Effector memory CD8-positive, alpha-beta T cell (primary cell): Measurements from ENCODE around the gene FOXA3.
"Not testable (repeated sequence)": the region's sequence is repeated elsewhere in the genome, so short reads cannot be mapped to it uniquely, and the experiment has no call there.

Experiments used
- ATAC-seq: fragments of 150-1000 bp; cut with Tn5 transposase; replicated peaks from 2 replicates; pipeline ENCODE4 v1.10.0; 2021; ENCODE audit warnings: mild to moderate bottlenecking, moderate library complexity
- DNase-seq, 3 experiments: peaks; one replicate each; pipeline ENCODE4 v3.0.0; 2021
- H3K27ac Mint-ChIP-seq, 2 donors: one replicate each; pipeline ENCODE4 v1.8.0; 2022; ENCODE audit warnings: mild to moderate bottlenecking in 2 of 2, mixed read lengths in 2 of 2, moderate library complexity in 2 of 2
- H3K27me3 Mint-ChIP-seq, 2 donors: one replicate each; pipeline ENCODE4 v1.8.0; 2022; ENCODE audit warnings: mixed read lengths in 2 of 2
- H3K36me3 Mint-ChIP-seq: one replicate; pipeline ENCODE4 v1.8.0; 2022; ENCODE audit warnings: mild to moderate bottlenecking, moderate library complexity, mixed read lengths; ENCODE audit not compliant: insufficient read depth
- H3K4me1 Mint-ChIP-seq, 2 donors: one replicate each; pipeline ENCODE4 v1.8.0; 2022; ENCODE audit warnings: low read depth in 2 of 2, mixed read lengths in 2 of 2
- H3K4me3 Mint-ChIP-seq, 2 donors: one replicate each; pipeline ENCODE4 v1.8.0; 2022; ENCODE audit warnings: mild to moderate bottlenecking in 2 of 2, mixed read lengths in 2 of 2, moderate library complexity in 2 of 2
- H3K9me3 Mint-ChIP-seq, 2 donors: one replicate each; pipeline ENCODE4 v1.8.0; 2022; ENCODE audit warnings: mixed read lengths in 2 of 2

Gene FOXA3

DNA sequence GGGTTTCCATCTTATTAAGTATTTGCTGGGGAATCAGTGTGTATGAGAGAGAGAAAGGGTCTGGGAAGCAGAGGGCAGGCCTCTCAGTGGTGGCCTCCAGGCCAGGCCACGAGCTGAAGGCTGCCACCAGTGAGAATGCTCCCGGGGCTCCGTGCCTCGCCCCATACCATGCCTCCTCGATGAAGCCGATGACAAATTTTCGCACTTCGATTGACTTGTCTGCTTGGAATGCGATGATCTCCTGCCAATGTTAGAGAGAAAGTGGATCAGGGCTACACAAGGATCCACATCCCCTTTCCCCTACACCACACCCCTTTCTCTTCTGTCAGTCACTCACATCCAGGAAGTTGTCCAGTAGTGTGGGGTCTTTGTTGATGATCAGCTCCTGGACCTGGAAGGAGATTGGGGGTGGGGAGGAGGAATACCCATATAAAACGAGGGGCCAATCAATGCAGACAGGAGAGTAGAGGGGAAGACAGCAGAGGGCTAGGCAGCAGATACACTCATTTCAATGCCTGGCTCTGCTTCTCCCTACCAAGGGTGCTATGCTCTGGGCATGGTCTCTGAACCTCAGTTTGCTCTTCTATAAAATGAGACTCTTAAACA lies 11.9 kb upstream of the FOXA3 start:
- H3K9me3 Mint-ChIP-seq = no peaks in the 10 kb centered on the region
- no peak for DNase-seq
- no peak for ATAC-seq
- peaks cover 58% of the 10 kb centered on the region for H3K36me3 Mint-ChIP-seq
- no peak overlapping the region for H3K4me3 Mint-ChIP-seq
- H3K27me3 Mint-ChIP-seq = no peaks in the 10 kb centered on the region
- H3K4me1 Mint-ChIP-seq = peaks cover 0 to 8% of the 10 kb centered on the region in 2 donors
- H3K27ac Mint-ChIP-seq = no peak overlapping the region

DNA sequence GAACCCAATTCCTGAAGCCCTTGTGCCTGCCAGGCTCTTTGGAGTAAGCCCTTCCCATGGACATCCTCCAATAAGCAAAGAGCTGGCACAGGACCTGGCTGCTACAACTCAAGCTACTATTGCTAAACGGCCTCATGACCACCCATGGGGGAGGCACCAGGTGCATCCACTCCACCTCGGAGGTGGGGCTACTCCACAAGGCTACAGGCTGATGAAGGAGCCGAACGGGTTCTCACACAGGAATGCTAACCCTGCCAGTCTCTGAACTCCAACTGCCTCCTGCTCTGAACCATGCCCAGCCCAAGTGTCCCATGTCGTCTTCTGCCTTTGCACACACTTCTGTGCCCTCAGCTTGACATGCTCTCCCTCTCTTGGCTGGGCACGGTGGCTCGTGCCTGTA lies 11.1 kb upstream of the FOXA3 start:
- H3K4me1 Mint-ChIP-seq = peaks cover 0 to 8% of the 10 kb centered on the region in 2 donors
- ATAC-seq = no peak
- no peaks in the 10 kb centered on the region for H3K27me3 Mint-ChIP-seq
- peaks cover 53% of the 10 kb centered on the region for H3K36me3 Mint-ChIP-seq
- H3K27ac Mint-ChIP-seq = no peak overlapping the region
- H3K4me3 Mint-ChIP-seq = no peak overlapping the region
- DNase-seq = no peak
- H3K9me3 Mint-ChIP-seq = no peaks in the 10 kb centered on the region

DNA sequence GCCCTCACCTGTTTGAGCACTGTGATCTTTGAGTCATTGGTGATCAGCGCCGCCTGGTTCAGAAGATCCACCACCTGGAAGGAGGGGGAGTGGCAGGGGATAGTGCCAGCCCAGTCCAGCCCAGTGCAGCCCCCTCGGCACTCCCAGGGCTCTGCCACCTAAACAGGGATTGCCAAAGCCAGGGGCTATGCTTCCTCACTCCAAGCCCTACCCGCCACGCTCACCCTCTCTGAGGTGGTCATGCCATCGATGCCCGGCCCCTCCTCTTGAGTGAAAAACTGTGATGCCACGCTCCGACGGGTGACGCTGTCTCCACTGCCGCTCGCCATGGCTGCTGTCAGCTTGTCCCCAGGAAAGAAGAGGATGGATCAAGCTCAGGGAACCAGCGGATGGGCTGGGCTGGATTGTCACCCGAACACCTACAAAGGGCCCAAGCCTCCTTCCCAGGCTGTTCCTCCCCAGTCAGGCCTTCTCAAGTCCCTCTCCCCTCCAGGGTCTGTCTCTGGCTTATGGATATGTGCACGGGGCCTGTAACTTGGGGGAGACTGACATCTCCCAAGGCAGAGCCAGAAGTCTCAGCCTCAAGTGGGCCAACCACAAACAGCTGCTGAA lies 9.9 kb upstream of the FOXA3 start:
- no peaks in the 10 kb centered on the region for H3K27me3 Mint-ChIP-seq
- H3K36me3 Mint-ChIP-seq = peaks cover 60% of the 10 kb centered on the region
- H3K27ac Mint-ChIP-seq = peak overlapping the region in 1 of 2 donors; percentile 76
- H3K4me3 Mint-ChIP-seq = no peak overlapping the region
- ATAC-seq = no peak
- H3K9me3 Mint-ChIP-seq = no peaks in the 10 kb centered on the region
- peaks cover 4 to 8% of the 10 kb centered on the region in 2 donors for H3K4me1 Mint-ChIP-seq
- no peak for DNase-seq

GRCh38 chr19:45860359-45861259 lies 3.5 kb upstream of the FOXA3 start:
- ATAC-seq = no peak
- DNase-seq = no peak
- Mint-ChIP-seq H3K4me3 (peak overlapping the region; percentile 55 to 96), H3K27ac (no peak overlapping the region), H3K4me1 (peaks cover 25 to 27% of the 10 kb centered on the region in 2 donors), H3K9me3 (no peaks in the 10 kb centered on the region), H3K36me3 (peaks cover 35% of the 10 kb centered on the region), H3K27me3 (peaks cover 7 to 24% of the 10 kb centered on the region in 2 donors)

- Mint-ChIP-seq H3K4me1 (peaks cover 24 to 27% of the 10 kb centered on the region in 2 donors), H3K27ac (peak overlapping the region; percentile 94 to 95), H3K4me3 (peak overlapping the region; percentile 89 to 96), H3K36me3 (peaks cover 27% of the 10 kb centered on the region), H3K27me3 (peaks cover 7 to 28% of the 10 kb centered on the region in 2 donors), H3K9me3 (no peaks in the 10 kb centered on the region)
- ATAC-seq = no peak
- DNase-seq = peak in 1 of 3 experiments; percentile 27
Measured at GRCh38 chr19:45862271-45862563, 1.9 kb upstream of the FOXA3 start.

GRCh38 chr19:45862564-45863334 lies 1.4 kb upstream of the FOXA3 start, which contains the start of gene SYMPK:
TSS of gene SYMPK (minus strand) at chr19:45863147. CDS start at chr19:45854495, 8,652 bp downstream.
- H3K9me3 Mint-ChIP-seq = no peaks in the 10 kb centered on the region
- peaks cover 27% of the 10 kb centered on the region for H3K36me3 Mint-ChIP-seq
- peak within 1 kb of the TSS; percentile 94 to 95 for H3K27ac Mint-ChIP-seq
- peak; percentile 95 for ATAC-seq
- peak; percentile 96 to 98 (median 98) for DNase-seq
- H3K4me1 Mint-ChIP-seq = peaks cover 24 to 27% of the 10 kb centered on the region in 2 donors
- peak within 1 kb of the TSS; percentile 89 to 96 for H3K4me3 Mint-ChIP-seq
- peaks cover 7 to 28% of the 10 kb centered on the region in 2 donors for H3K27me3 Mint-ChIP-seq

- Mint-ChIP-seq H3K9me3 (no peaks in the 10 kb centered on the region), H3K27me3 (peaks cover 7 to 28% of the 10 kb centered on the region in 2 donors), H3K4me1 (peaks cover 23 to 24% of the 10 kb centered on the region in 2 donors), H3K27ac (peak overlapping the region; percentile 94 to 95), H3K36me3 (peaks cover 21% of the 10 kb centered on the region), H3K4me3 (peak overlapping the region; percentile 89 to 96)
- ATAC-seq = no peak
- DNase-seq = no peak
Measured at GRCh38 chr19:45863335-45863839, 739 bp upstream of the FOXA3 start.

DNA sequence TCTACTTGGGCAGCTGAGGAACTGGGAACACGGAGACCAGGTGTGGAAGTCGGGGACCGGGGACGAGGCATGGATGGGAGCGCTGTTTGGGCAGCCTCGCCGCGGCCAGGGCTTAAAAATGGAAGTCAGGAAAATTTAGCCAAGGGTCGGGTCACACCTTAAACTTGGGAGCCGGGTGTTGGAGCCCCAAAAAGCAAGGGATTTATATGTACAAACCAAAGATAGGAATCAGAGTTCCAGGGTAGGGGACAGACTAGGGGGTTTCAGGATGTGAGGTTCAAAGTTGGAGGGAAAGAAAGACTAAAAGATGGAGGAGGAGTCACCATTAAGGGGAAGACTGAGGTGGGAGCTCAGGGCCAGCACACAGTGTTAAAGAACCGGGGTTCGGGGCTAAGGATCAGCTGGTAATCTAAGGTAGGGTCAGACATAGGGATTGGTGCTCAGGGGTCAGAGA lies 530 bp downstream of the FOXA3 start:
- H3K4me3 Mint-ChIP-seq = peak overlapping the region; percentile 89 to 96
- no peaks in the 10 kb centered on the region for H3K9me3 Mint-ChIP-seq
- H3K4me1 Mint-ChIP-seq = peaks cover 22 to 24% of the 10 kb centered on the region in 2 donors
- H3K27ac Mint-ChIP-seq = no peak overlapping the region
- ATAC-seq = no peak
- H3K27me3 Mint-ChIP-seq = peaks cover 7 to 28% of the 10 kb centered on the region in 2 donors
- peaks cover 10% of the 10 kb centered on the region for H3K36me3 Mint-ChIP-seq
- no peak for DNase-seq

- Mint-ChIP-seq H3K9me3 (no peaks in the 10 kb centered on the region), H3K27ac (no peak overlapping the region), H3K27me3 (peaks cover 7 to 28% of the 10 kb centered on the region in 2 donors), H3K4me3 (peak overlapping the region in 1 of 2 donors; percentile 89), H3K36me3 (peaks cover 10% of the 10 kb centered on the region), H3K4me1 (peaks cover 22 to 24% of the 10 kb centered on the region in 2 donors)
- ATAC-seq (no peak), DNase-seq (no peak)
Measured at GRCh38 chr19:45865269-45865948, 1.3 kb downstream of the FOXA3 start.

- H3K27me3 Mint-ChIP-seq = peaks cover 7 to 28% of the 10 kb centered on the region in 2 donors
- no peak overlapping the region for H3K4me3 Mint-ChIP-seq
- peaks cover 20 to 24% of the 10 kb centered on the region in 2 donors for H3K4me1 Mint-ChIP-seq
- ATAC-seq = no peak
- H3K36me3 Mint-ChIP-seq = peaks cover 5% of the 10 kb centered on the region
- no peak overlapping the region for H3K27ac Mint-ChIP-seq
- DNase-seq = no peak
- no peaks in the 10 kb centered on the region for H3K9me3 Mint-ChIP-seq
Measured at GRCh38 chr19:45866400-45867176, 2.5 kb downstream of the FOXA3 start.

DNA sequence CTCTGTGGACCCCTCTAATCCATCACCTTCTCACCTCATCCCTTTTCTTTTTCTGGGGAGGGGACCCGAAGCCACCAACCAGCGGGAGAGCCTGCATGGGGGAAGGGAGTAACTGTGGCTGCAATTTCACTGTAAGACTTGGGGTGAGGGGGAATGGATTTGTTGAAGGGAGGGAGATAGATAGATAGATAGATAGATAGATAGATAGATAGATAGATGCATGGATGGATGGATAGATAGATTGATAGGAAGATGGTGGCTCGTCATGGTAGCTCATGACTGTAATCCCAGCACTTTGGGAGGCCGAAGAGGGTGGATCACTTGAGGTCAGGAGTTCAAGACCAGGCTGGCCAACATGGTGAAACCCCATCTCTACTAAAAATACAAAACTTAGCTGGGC lies 3.1 kb downstream of the FOXA3 start:
- not testable (repeated sequence) for ATAC-seq, H3K4me3 Mint-ChIP-seq, H3K9me3 Mint-ChIP-seq, DNase-seq, H3K27ac Mint-ChIP-seq, H3K36me3 Mint-ChIP-seq
- Mint-ChIP-seq H3K4me1 (peaks cover 17 to 20% of the 10 kb centered on the region in 2 donors), H3K27me3 (peaks cover 7 to 28% of the 10 kb centered on the region in 2 donors)

GRCh38 chr19:45870798-45871197 lies 6.7 kb downstream of the FOXA3 start:
- Mint-ChIP-seq H3K9me3 (no peaks in the 10 kb centered on the region), H3K36me3 (peaks cover 4% of the 10 kb centered on the region), H3K27ac (no peak overlapping the region), H3K4me1 (no peaks in the 10 kb centered on the region), H3K27me3 (peaks cover 8 to 19% of the 10 kb centered on the region in 2 donors), H3K4me3 (no peak overlapping the region)
- DNase-seq (no peak), ATAC-seq (no peak)
